OCI-LY3 (cell line): ENCODE measurements around the gene PMF1.

Experiments
- CTCF ChIP-seq: fragments of 200-600, 300-600 bp; sonication (generic); IDR thresholded peaks from 2 replicates; pipeline ENCODE4 v1.5.1; 2014; ENCODE audit warnings: antibody characterized with exemption, low read length, low read depth
- EZH2phosphoT487 ChIP-seq: fragments of 200-600 bp; shearing (Covaris generic); IDR thresholded peaks from 2 replicates; pipeline ENCODE4 v1.6.1; 2018; ENCODE audit warnings: antibody characterized with exemption, mixed run types, low read depth

- no peak for TF ChIP-seq CTCF
- TF ChIP-seq EZH2phosphoT487 = no peak
Measured at GRCh38 chr1:156263288-156263655, 50.5 kb downstream of the PMF1 start.
